ENCODE data around the gene CTNS.

Gene CTNS

GRCh38 chr17:3626831-3627768 is 9.5 kb upstream of the CTNS start:
- DNase-seq = no peak

GRCh38 chr17:3627769-3628167 is 8.8 kb upstream of the CTNS start:
- DNase-seq = no peak

- no peak for DNase-seq
These were observed 5.8 kb upstream of the CTNS start for GRCh38 chr17:3630781-3631180.

GRCh38 chr17:3632287-3632686 is 4.3 kb upstream of the CTNS start:
- DNase-seq = no peak

- DNase-seq = no peak
These were observed 946 bp upstream of the CTNS start for GRCh38 chr17:3635474-3636153.

- DNase-seq = no peak
These were observed 381 bp downstream of the CTNS start for GRCh38 chr17:3636908-3637373.

GRCh38 chr17:3639981-3640596 is 3.5 kb downstream of the CTNS start:
- peak; percentile 25 for DNase-seq

- no peak for DNase-seq
These were observed 4.5 kb downstream of the CTNS start for GRCh38 chr17:3641014-3641413.

GRCh38 chr17:3641717-3642486 is 5.3 kb downstream of the CTNS start:
- DNase-seq = no peak

GRCh38 chr17:3643889-3644349 is 7.4 kb downstream of the CTNS start:
- DNase-seq = no peak

- no peak for DNase-seq
These were observed 8.8 kb downstream of the CTNS start for GRCh38 chr17:3645310-3645709.

- no peak for DNase-seq
These were observed 10.7 kb downstream of the CTNS start for GRCh38 chr17:3647251-3647650.

- DNase-seq = peak; percentile 43
These were observed 11.4 kb downstream of the CTNS start for GRCh38 chr17:3647769-3648555.

GRCh38 chr17:3655766-3656165 is 19.2 kb downstream of the CTNS start:
- DNase-seq = no peak

GRCh38 chr17:3656353-3656752 is 19.8 kb downstream of the CTNS start:
- no peak for DNase-seq

GRCh38 chr17:3656755-3657587 is 20.4 kb downstream of the CTNS start:
- DNase-seq = no peak

- DNase-seq = no peak
These were observed 21.0 kb downstream of the CTNS start for GRCh38 chr17:3657588-3657869.

GRCh38 chr17:3657874-3658783 is 21.6 kb downstream of the CTNS start:
- no peak for DNase-seq

- DNase-seq = no peak
These were observed 22.4 kb downstream of the CTNS start for GRCh38 chr17:3658784-3659449.

Data from CD4-positive, alpha-beta T cell treated with Interleukin-15 for 1 hour (primary cell).